Panc1 (cell line): ENCODE results near the gene TLR10. TPM values are rescaled to one million over a fixed set of nuclear protein-coding genes. Genes with fewer than 3 reads are reported as not detected.

Experiments used
- ATAC-seq: fragments of 200-7000 bp; cut with Tn5 transposase; 2 replicates; pipeline ENCODE4 v1.9.1; 2020; ENCODE audit warnings: mild to moderate bottlenecking, moderate library complexity
- BruUV-seq: library from RNA; stranded (reverse); fragments of 400-500 nt; replicated peaks from 2 replicates; lab custom pipeline; 2021; lab: Mats Ljungman, UMichigan
- CTCF ChIA-PET: fragments of 300-600 bp; sonication (Branson Sonifier 250); formaldehyde crosslinking; loops from one replicate; lab custom pipeline; 2022; ENCODE audit warnings: antibody characterized with exemption; lab: Charles Lee
- POLR2A ChIA-PET: fragments of 300-600 bp; sonication (Branson Sonifier 250); formaldehyde crosslinking; loops from one replicate; lab custom pipeline; 2022; ENCODE audit warnings: antibody characterized with exemption; lab: Charles Lee
- DNase-seq: peaks from one replicate; pipeline ENCODE4 v3.0.0-alpha.2; 2010; ENCODE audit warnings: low read depth, low spot score
- H3K27ac ChIP-seq: 2 replicates; pipeline ENCODE4 v1.5.1; 2011; ENCODE audit warnings: mild to moderate bottlenecking, low read length, inconsistent platforms
- H3K27me3 ChIP-seq: fragments of 200-500 bp; sonication (Bioruptor generic); 2 replicates; pipeline ENCODE4 v1.6.0; 2014; ENCODE audit warnings: low read length, inconsistent platforms; ENCODE audit not compliant: control insufficient read depth, insufficient read depth
- H3K36me3 ChIP-seq: fragments of 200-500 bp; sonication (Bioruptor generic); 2 replicates; pipeline ENCODE4 v1.5.1; 2014; ENCODE audit warnings: inconsistent platforms, mild to moderate bottlenecking, low read length, moderate library complexity; ENCODE audit not compliant: control insufficient read depth, insufficient read depth
- H3K4me1 ChIP-seq: 2 replicates; pipeline ENCODE4 v1.5.1; 2011; ENCODE audit warnings: inconsistent platforms, mild to moderate bottlenecking, low read length, moderate library complexity; ENCODE audit not compliant: control insufficient read depth, insufficient read depth
- H3K4me3 ChIP-seq, 2 experiments: 2 replicates each; pipeline ENCODE4 v1.5.1; 2011 to 2012; ENCODE audit warnings: low read depth in 2 of 2, low read length in 2 of 2, mild to moderate bottlenecking in 2 of 2, inconsistent platforms in 1 of 2, moderate library complexity in 1 of 2
- H3K9me3 ChIP-seq: fragments of 200-500 bp; sonication (Bioruptor generic); 2 replicates; pipeline ENCODE4 v1.5.1; 2014; ENCODE audit warnings: low read depth, mild to moderate bottlenecking, inconsistent platforms, low read length, moderate library complexity; ENCODE audit not compliant: control insufficient read depth, insufficient read depth
- POLR2AphosphoS5 ChIP-seq: IDR thresholded peaks from 2 replicates; pipeline ENCODE4 v1.6.1; 2012; ENCODE audit warnings: mild to moderate bottlenecking, low read depth, low read length, moderate library complexity
- SIN3A ChIP-seq: IDR thresholded peaks from 2 replicates; pipeline ENCODE4 v1.6.1; 2012; ENCODE audit warnings: low read depth, mild to moderate bottlenecking, low read length, moderate library complexity, borderline replicate concordance; ENCODE audit not compliant: insufficient read depth
- TCF7L2 ChIP-seq: IDR thresholded peaks from 2 replicates; pipeline ENCODE4 v1.6.1; 2011; ENCODE audit warnings: mild to moderate bottlenecking, low read depth, low read length, inconsistent platforms
- in situ Hi-C: cut with HindIII; loops from 2 replicates; pipeline ENCODE4 v1.10.0; 2016; ENCODE audit warnings: low sequenced_read_pairs, low pct_unique_long_range_greater_than_20kb
- intact Hi-C: fragments of 100-400 bp; cut with micrococcal nuclease; formaldehyde crosslinking; loops from one replicate; pipeline ENCODE4 v1.10.0; 2022; ENCODE audit not compliant: unreplicated experiment
- total RNA-seq: library from RNA; stranded (reverse); gene quantifications from one replicate; pipeline ENCODE4 v1.2.1, GENCODE V29; 2021; ENCODE audit not compliant: unreplicated experiment
- TF ChIP-seq, protein P1 (sequence below), 2 experiments: IDR thresholded peaks; 2 replicates each; pipeline ENCODE4 v1.6.1; 2011 to 2012; ENCODE audit warnings: low read depth in 2 of 2, control low read depth in 1 of 2, low read length in 1 of 2, mild to moderate bottlenecking in 1 of 2, moderate library complexity in 1 of 2; ENCODE audit not compliant: insufficient read depth in 1 of 2
- TF ChIP-seq, protein P2 (sequence below): fragments of 450-650 bp; IDR thresholded peaks from 2 replicates; pipeline ENCODE4 v1.5.1; 2017; ENCODE audit warnings: mild to moderate bottlenecking

The TLR10 gene
- total RNA-seq, 1 experiment from 2014 or later: 0.05 TPM

DNA sequence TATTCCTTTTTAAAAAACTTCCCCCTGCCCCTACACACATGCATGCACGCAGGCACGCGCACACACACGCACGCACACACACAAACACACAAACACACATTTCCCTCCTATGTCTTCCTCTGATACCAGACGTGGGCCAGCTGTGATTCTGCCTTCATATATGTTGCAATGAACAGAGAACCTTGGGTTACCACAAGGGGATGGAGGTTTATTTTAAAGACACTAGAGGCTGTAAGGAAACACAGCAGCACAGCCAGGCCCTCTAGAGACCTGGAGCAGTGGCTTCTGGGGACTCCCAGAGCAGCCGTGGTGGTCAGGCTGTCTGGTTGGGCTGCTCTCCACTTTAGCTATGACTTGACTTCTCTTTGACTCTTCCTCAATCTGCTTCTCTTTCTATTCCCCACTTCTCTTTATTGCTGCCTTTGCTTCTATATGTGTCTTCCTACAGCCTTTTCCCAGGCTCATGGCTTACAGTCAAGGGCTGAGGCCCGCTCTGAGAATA lies 3.2 kb upstream of the TLR10 start:
- H3K27ac ChIP-seq: no peak overlapping the region
- no TSS peak for BruUV-seq
- ATAC-seq (no peak), DNase-seq (no peak)
- H3K4me3 ChIP-seq: no peak overlapping the region
- in situ Hi-C loops (no loop called here), intact Hi-C loops (no loop called here)
- ChIA-PET POLR2A (no interaction called here), CTCF (no interaction called here)
- H3K36me3 ChIP-seq: no peaks in the 10 kb centered on the region
- TF ChIP-seq SIN3A: no peak
- TF ChIP-seq POLR2AphosphoS5: no peak
- TF ChIP-seq TCF7L2: no peak
- TF ChIP-seq, protein P1, sequence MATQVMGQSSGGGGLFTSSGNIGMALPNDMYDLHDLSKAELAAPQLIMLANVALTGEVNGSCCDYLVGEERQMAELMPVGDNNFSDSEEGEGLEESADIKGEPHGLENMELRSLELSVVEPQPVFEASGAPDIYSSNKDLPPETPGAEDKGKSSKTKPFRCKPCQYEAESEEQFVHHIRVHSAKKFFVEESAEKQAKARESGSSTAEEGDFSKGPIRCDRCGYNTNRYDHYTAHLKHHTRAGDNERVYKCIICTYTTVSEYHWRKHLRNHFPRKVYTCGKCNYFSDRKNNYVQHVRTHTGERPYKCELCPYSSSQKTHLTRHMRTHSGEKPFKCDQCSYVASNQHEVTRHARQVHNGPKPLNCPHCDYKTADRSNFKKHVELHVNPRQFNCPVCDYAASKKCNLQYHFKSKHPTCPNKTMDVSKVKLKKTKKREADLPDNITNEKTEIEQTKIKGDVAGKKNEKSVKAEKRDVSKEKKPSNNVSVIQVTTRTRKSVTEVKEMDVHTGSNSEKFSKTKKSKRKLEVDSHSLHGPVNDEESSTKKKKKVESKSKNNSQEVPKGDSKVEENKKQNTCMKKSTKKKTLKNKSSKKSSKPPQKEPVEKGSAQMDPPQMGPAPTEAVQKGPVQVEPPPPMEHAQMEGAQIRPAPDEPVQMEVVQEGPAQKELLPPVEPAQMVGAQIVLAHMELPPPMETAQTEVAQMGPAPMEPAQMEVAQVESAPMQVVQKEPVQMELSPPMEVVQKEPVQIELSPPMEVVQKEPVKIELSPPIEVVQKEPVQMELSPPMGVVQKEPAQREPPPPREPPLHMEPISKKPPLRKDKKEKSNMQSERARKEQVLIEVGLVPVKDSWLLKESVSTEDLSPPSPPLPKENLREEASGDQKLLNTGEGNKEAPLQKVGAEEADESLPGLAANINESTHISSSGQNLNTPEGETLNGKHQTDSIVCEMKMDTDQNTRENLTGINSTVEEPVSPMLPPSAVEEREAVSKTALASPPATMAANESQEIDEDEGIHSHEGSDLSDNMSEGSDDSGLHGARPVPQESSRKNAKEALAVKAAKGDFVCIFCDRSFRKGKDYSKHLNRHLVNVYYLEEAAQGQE (IDR thresholded peaks at IDR 0.05; ENCODE audit: insufficient read depth in 1 of 2, low read depth in 2 of 2, low read length in 1 of 2): no peak
- TF ChIP-seq, protein P2, sequence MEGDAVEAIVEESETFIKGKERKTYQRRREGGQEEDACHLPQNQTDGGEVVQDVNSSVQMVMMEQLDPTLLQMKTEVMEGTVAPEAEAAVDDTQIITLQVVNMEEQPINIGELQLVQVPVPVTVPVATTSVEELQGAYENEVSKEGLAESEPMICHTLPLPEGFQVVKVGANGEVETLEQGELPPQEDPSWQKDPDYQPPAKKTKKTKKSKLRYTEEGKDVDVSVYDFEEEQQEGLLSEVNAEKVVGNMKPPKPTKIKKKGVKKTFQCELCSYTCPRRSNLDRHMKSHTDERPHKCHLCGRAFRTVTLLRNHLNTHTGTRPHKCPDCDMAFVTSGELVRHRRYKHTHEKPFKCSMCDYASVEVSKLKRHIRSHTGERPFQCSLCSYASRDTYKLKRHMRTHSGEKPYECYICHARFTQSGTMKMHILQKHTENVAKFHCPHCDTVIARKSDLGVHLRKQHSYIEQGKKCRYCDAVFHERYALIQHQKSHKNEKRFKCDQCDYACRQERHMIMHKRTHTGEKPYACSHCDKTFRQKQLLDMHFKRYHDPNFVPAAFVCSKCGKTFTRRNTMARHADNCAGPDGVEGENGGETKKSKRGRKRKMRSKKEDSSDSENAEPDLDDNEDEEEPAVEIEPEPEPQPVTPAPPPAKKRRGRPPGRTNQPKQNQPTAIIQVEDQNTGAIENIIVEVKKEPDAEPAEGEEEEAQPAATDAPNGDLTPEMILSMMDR: no peak
- H3K9me3 ChIP-seq: no peaks in the 10 kb centered on the region
- H3K27me3 ChIP-seq: no peaks in the 10 kb centered on the region
- no peaks in the 10 kb centered on the region for H3K4me1 ChIP-seq

DNA sequence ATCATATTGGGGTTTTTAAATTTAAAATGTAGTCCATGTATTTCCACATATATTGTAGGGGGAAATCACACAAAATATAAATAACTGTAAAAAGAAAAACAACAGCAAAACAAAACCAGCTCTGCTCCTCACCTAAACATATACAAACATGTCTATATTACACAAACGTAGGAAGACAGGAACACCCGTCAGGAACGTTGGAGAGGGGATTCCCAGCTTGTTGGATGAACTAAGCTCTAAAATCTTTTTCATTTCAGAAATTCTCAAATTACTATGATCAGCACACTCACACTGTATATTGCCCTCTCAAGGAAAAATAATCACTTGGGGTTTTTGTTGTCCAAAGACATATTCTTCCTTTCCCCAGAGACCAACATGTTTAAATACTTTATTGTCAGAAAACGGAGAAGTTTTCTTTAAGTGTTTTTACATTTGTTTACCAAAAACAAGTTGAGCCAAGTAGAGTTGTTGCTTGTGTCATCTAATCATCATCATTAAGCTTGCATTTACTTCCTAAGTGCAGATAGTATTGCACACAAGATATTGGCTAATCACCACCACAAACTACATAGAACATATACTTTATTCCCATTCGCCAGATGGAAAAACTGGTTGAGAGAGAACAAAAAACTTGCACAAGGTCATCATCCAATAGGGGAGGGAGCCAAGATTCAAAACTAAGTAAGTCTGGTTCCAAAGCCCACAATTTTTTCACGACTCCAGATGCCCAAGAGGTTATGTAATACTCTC lies 2.4 kb upstream of the TLR10 start:
- ChIA-PET POLR2A (interaction anchor here (0.6 kb wide), 1 partner anchor 49 kb away, joined by 3 read pairs; no protein-coding TSS in a partner anchor), CTCF (no interaction called here)
- DNase-seq (no peak), ATAC-seq (no peak)
- H3K27me3 ChIP-seq: no peaks in the 10 kb centered on the region
- TF ChIP-seq SIN3A (no peak), POLR2AphosphoS5 (no peak), TCF7L2 (no peak)
- TF ChIP-seq, protein P2: no peak
- TF ChIP-seq, protein P1 (IDR thresholded peaks at IDR 0.05; ENCODE audit: insufficient read depth in 1 of 2, low read depth in 2 of 2, low read length in 1 of 2): no peak
- H3K36me3 ChIP-seq: no peaks in the 10 kb centered on the region
- intact Hi-C loops: no loop called here
- no peak overlapping the region for H3K4me3 ChIP-seq
- BruUV-seq: no TSS peak
- in situ Hi-C loops: no loop called here
- H3K9me3 ChIP-seq: no peaks in the 10 kb centered on the region
- no peak overlapping the region for H3K27ac ChIP-seq
- no peaks in the 10 kb centered on the region for H3K4me1 ChIP-seq
